HG03045 (cell line): Measurements from ENCODE around the gene IL21R.

Experiments used
- ATAC-seq: cut with Tn5 transposase; IDR thresholded peaks from one replicate; pipeline ENCODE4 v1.9.1; 2021; ENCODE audit warnings: mild to moderate bottlenecking, moderate library complexity; ENCODE audit not compliant: unreplicated experiment

IL21R gene

GRCh38 chr16:27462846-27463682 lies 61.1 kb downstream of the IL21R start:
- no peak for ATAC-seq

GRCh38 chr16:27463741-27464591 lies 62.0 kb downstream of the IL21R start:
- ATAC-seq, result no peak

GRCh38 chr16:27464626-27465482 lies 62.9 kb downstream of the IL21R start:
- ATAC-seq, result no peak

- ATAC-seq, result no peak
Measured at GRCh38 chr16:27465483-27465879, 63.5 kb downstream of the IL21R start.

GRCh38 chr16:27468941-27469531 lies 67.1 kb downstream of the IL21R start:
- ATAC-seq, result no peak

GRCh38 chr16:27470567-27471431 lies 68.8 kb downstream of the IL21R start:
- no peak for ATAC-seq

GRCh38 chr16:27471661-27472060 lies 69.7 kb downstream of the IL21R start:
- no peak for ATAC-seq

GRCh38 chr16:27472091-27473020 lies 70.4 kb downstream of the IL21R start:
- ATAC-seq, result no peak

- ATAC-seq, result no peak
Measured at GRCh38 chr16:27473101-27473900, 71.3 kb downstream of the IL21R start.

- ATAC-seq, result no peak
Measured at GRCh38 chr16:27474041-27474440, 72.1 kb downstream of the IL21R start.

GRCh38 chr16:27474921-27475320 lies 72.9 kb downstream of the IL21R start:
- ATAC-seq, result no peak

GRCh38 chr16:27475561-27475960 lies 73.6 kb downstream of the IL21R start:
- ATAC-seq, result no peak

GRCh38 chr16:27476240-27476639 lies 74.3 kb downstream of the IL21R start:
- ATAC-seq, result no peak

GRCh38 chr16:27480761-27481160 lies 78.8 kb downstream of the IL21R start:
- ATAC-seq, result no peak

- ATAC-seq, result no peak
Measured at GRCh38 chr16:27481282-27481934, 79.4 kb downstream of the IL21R start.

GRCh38 chr16:27482397-27483087 lies 80.6 kb downstream of the IL21R start:
- ATAC-seq, result no peak

- ATAC-seq, result no peak
Measured at GRCh38 chr16:27483088-27483437, 81.1 kb downstream of the IL21R start.
